NB4 (cell line): ENCODE results near the gene BTG1.

Source experiments
- DNase-seq: peaks from one replicate; pipeline ENCODE4 v3.0.0; 2010; ENCODE audit warnings: low read depth
- H3K4me3 ChIP-seq: one replicate; pipeline ENCODE4 v1.5.1; 2011; ENCODE audit warnings: mild to moderate bottlenecking, low read depth, low read length, moderate library complexity
- CTCF ChIP-seq: IDR thresholded peaks from one replicate; pipeline ENCODE4 v1.5.1; 2012; ENCODE audit warnings: low read depth, low read length
- MAX ChIP-seq: IDR thresholded peaks from 2 replicates; pipeline ENCODE4 v1.6.1; 2011; ENCODE audit warnings: low read depth, low read length
- MYC ChIP-seq: IDR thresholded peaks from 2 replicates; pipeline ENCODE4 v1.6.1; 2011; ENCODE audit warnings: low read depth, low read length
- POLR2A ChIP-seq: IDR thresholded peaks from 2 replicates; pipeline ENCODE4 v1.6.1; 2011; ENCODE audit warnings: mild to moderate bottlenecking; ENCODE audit not compliant: insufficient read length; ENCODE audit errors: extremely low read depth

The BTG1 gene

GRCh38 chr12:92134638-92135274, 10.9 kb downstream of the BTG1 start:
- peak; percentile 48 for DNase-seq
- TF ChIP-seq MAX (no peak), CTCF (no peak)
- no peak overlapping the region for H3K4me3 ChIP-seq

GRCh38 chr12:92133795-92134637, 11.6 kb downstream of the BTG1 start:
- no peak overlapping the region for H3K4me3 ChIP-seq
- peak; percentile 54 for DNase-seq
- no peak for TF ChIP-seq CTCF
- no peak for TF ChIP-seq POLR2A
- TF ChIP-seq MYC = no peak
- no peak for TF ChIP-seq MAX

GRCh38 chr12:92133171-92133570, 12.5 kb downstream of the BTG1 start:
- H3K4me3 ChIP-seq = no peak overlapping the region
- no peak for DNase-seq
- TF ChIP-seq MAX = no peak
- no peak for TF ChIP-seq MYC
- TF ChIP-seq POLR2A = no peak
- no peak for TF ChIP-seq CTCF

GRCh38 chr12:92132288-92132687, 13.4 kb downstream of the BTG1 start:
- no peak for DNase-seq
- H3K4me3 ChIP-seq = no peak overlapping the region

GRCh38 chr12:92130999-92131398, 14.6 kb downstream of the BTG1 start:
- no peak overlapping the region for H3K4me3 ChIP-seq
- no peak for DNase-seq
- TF ChIP-seq CTCF (no peak), MYC (no peak), MAX (no peak)

More at GRCh38 chr12:92132288-92132687, 13.4 kb downstream of the BTG1 start:
- TF ChIP-seq MAX (no peak), POLR2A (no peak), CTCF (no peak), MYC (no peak)
